SH-SY5Y (cell line): ENCODE data around the gene SEMA4D.

Source experiments
- GATA2 ChIP-seq: IDR thresholded peaks from 2 replicates; pipeline ENCODE4 v1.6.1; 2011; ENCODE audit warnings: mild to moderate bottlenecking, low read depth, low read length
- GATA3 ChIP-seq: IDR thresholded peaks from 2 replicates; pipeline ENCODE4 v1.6.1; 2011; ENCODE audit warnings: low read depth, mild to moderate bottlenecking, low read length, moderate library complexity

- TF ChIP-seq GATA3 (no peak), GATA2 (no peak)
Measured at GRCh38 chr9:89531766-89532165, 33.9 kb upstream of the SEMA4D start.
